Astrocyte of the spinal cord (primary cell): ENCODE measurements around the gene PRG3.

Source experiments
- DNase-seq: peaks from one replicate; pipeline ENCODE4 v3.0.0; 2011; ENCODE audit warnings: low read depth, low spot score
- H3K4me3 ChIP-seq: 2 replicates; pipeline ENCODE4 v1.5.1; 2011; ENCODE audit warnings: low read depth, mild to moderate bottlenecking, low read length, moderate library complexity
- CTCF ChIP-seq: IDR thresholded peaks from 2 replicates; pipeline ENCODE4 v1.5.1; 2012; ENCODE audit warnings: low read depth, mild to moderate bottlenecking, low read length, inconsistent platforms
- in situ Hi-C: cut with HindIII; loops from 2 replicates; pipeline ENCODE4 v1.10.0; 2017; ENCODE audit warnings: low sequenced_read_pairs

The PRG3 gene

GRCh38 chr11:57336111-57336666 is 44.8 kb downstream of the PRG3 start:
- peak overlapping the region; percentile 78 for H3K4me3 ChIP-seq
- DNase-seq: no peak
- no peak for TF ChIP-seq CTCF
- in situ Hi-C loops: no loop called here

GRCh38 chr11:57335343-57336110 is 45.4 kb downstream of the PRG3 start, which contains the start of gene SSRP1:
TSS of gene SSRP1 (minus strand) at chr11:57335892. CDS start at chr11:57335121, 771 bp downstream.
- peak; percentile 85 for DNase-seq
- no peak for TF ChIP-seq CTCF
- in situ Hi-C loops: no loop called here
- H3K4me3 ChIP-seq: peak within 1 kb of the TSS; percentile 78

- in situ Hi-C loops: no loop called here
- TF ChIP-seq CTCF: no peak
- peak overlapping the region; percentile 78 for H3K4me3 ChIP-seq
- DNase-seq: no peak
These were observed 46.0 kb downstream of the PRG3 start for GRCh38 chr11:57335023-57335342.

DNA sequence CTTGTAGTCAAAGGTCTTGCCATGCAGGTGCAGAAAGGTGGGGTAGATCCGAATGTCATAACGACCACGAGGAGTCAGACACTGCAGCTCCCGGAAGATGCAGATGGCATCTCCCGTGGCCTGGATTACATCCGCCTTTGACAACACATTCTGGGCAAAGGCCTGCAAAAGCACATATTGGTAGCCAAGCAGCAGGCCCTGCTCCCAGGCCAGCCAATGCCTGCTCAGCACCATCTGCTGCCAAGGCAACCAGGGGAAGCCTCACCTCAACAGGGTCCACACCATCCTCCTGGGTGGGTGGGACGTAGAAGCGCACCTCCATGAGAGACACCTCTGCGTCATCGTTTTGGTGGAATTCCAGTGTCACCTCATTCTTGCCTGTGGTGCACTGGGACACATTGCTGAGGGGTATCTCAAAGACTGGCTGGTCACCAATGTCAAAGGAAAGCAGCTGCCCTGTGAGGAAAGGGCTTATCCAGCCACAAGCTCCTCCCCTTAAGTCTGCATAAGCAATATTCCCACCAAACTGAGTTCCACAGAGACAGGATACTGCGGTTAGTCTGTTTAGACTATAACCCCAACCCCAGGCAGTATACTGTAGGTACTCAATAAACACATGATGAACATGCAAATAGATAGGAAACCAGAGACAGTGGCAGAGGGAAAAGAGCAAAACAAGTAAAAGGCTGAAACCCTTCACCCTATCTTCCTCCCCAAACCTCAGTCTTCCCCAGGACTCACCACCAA is 48.1 kb downstream of the PRG3 start:
- TF ChIP-seq CTCF: no peak
- no peak for DNase-seq
- H3K4me3 ChIP-seq: no peak overlapping the region
- in situ Hi-C loops: no loop called here

DNA sequence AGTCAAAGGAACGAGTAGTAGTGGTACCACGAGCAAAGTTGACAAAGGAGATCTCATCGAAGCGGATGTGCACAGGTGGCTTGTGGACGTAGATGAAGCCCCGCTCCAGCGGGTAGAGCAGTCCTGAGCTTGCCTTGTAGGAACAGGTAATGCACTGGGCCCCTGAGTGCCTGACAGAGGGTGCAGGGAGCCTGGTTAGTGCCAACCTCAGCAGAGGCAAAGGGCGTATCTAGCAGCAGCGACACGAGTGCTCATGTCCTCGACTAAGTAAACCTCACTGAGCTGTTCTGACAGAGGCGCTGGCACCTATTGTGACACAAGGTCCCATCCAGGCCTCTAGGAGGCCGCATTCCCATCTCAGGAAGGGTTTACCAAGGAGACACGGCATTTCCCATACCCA is 49.2 kb downstream of the PRG3 start:
- no peak for TF ChIP-seq CTCF
- in situ Hi-C loops: no loop called here
- DNase-seq: no peak
- no peak overlapping the region for H3K4me3 ChIP-seq

GRCh38 chr11:57330029-57330428 is 50.9 kb downstream of the PRG3 start:
- in situ Hi-C loops: no loop called here
- H3K4me3 ChIP-seq: no peak overlapping the region
- DNase-seq: no peak
- TF ChIP-seq CTCF: no peak
